Endothelial cell of umbilical vein (primary cell): Measurements from ENCODE around the gene PLEKHJ1. TPM values are rescaled to one million over a fixed set of nuclear protein-coding genes. Genes with fewer than 3 reads are reported as not detected.
A peak's percentile ranks its signal among the peaks of the same experiment; 100 is the strongest.

Source experiments
- BruUV-seq: library from RNA; stranded (reverse); fragments of 400-500 nt; replicated peaks from 2 replicates; lab custom pipeline; 2021; lab: Mats Ljungman, UMichigan
- CTCF ChIA-PET: fragments of 300-600, 350-600 bp; sonication (Branson Sonifier 250); formaldehyde crosslinking; loops from one replicate; lab custom pipeline; 2021; ENCODE audit warnings: antibody characterized with exemption, inconsistent platforms; lab: Charles Lee
- POLR2A ChIA-PET: fragments of 300-600, 350-600 bp; sonication (Branson Sonifier 250); formaldehyde crosslinking; loops from one replicate; lab custom pipeline; 2021; ENCODE audit warnings: antibody characterized with exemption, inconsistent platforms; lab: Charles Lee
- DNase-seq: peaks from one replicate; pipeline ENCODE4 v3.0.0-alpha.2; 2011; ENCODE audit warnings: low read depth, low spot score
- FAIRE-seq: peaks from 2 replicates; lab custom pipeline; 2011; peaks lifted over from hg19 to GRCh38; lab: Jason Lieb, UNC
- H2AFZ ChIP-seq: 2 replicates; pipeline ENCODE4 v1.6.0; 2012; ENCODE audit warnings: low read depth, low read length, control low read depth, inconsistent platforms
- H3K27ac ChIP-seq: 2 replicates; pipeline ENCODE4 v1.5.1; 2011; ENCODE audit warnings: low read depth, mild to moderate bottlenecking, control low read depth, low read length, moderate library complexity; ENCODE audit not compliant: insufficient read depth
- H3K27me3 ChIP-seq, 2 experiments: 2 replicates each; pipeline versions ENCODE4 v1.6.0 to v1.6.1; 2011; ENCODE audit warnings: low read length in 2 of 2, mixed read lengths in 1 of 2; ENCODE audit not compliant: control insufficient read depth in 2 of 2, insufficient read depth in 2 of 2
- H3K36me3 ChIP-seq, 2 experiments: 2 replicates in 1 of 2; 3 replicates in 1 of 2; pipeline ENCODE4 v1.5.1; 2011; ENCODE audit warnings: low read length in 2 of 2, mild to moderate bottlenecking in 1 of 2, moderate library complexity in 1 of 2; ENCODE audit not compliant: control insufficient read depth in 2 of 2, insufficient read depth in 2 of 2; ENCODE audit errors: extremely low read depth in 1 of 2
- H3K4me1 ChIP-seq: 3 replicates; pipeline ENCODE4 v1.5.1; 2011; ENCODE audit warnings: mild to moderate bottlenecking, low read length; ENCODE audit not compliant: control insufficient read depth, insufficient read depth; ENCODE audit errors: extremely low read depth
- H3K4me2 ChIP-seq: 2 replicates; pipeline ENCODE4 v1.6.1; 2011; ENCODE audit warnings: low read length, control low read depth, mixed read lengths; ENCODE audit not compliant: insufficient read depth
- H3K4me3 ChIP-seq, 3 experiments: fragments of 200-600 bp in 1 of 3; sonication (generic), shearing (Covaris generic) in 1 of 3; replicated peaks in 1 of 3; 2 replicates each; pipeline ENCODE4 v1.5.1; 2011 to 2016; ENCODE audit warnings: control low read depth in 3 of 3, low read length in 3 of 3, mild to moderate bottlenecking in 2 of 3, inconsistent platforms in 1 of 3, low read depth in 1 of 3, moderate library complexity in 1 of 3; ENCODE audit not compliant: insufficient read depth in 1 of 3
- H3K79me2 ChIP-seq: 2 replicates; pipeline ENCODE4 v1.6.0; 2012; ENCODE audit warnings: low read length, inconsistent platforms; ENCODE audit not compliant: control insufficient read depth, insufficient read depth
- H3K9ac ChIP-seq: replicated peaks from 2 replicates; pipeline ENCODE3; 2011; ENCODE audit warnings: low read length, control low read depth; ENCODE audit not compliant: insufficient read depth; ENCODE audit errors: extremely low read depth
- H3K9me1 ChIP-seq: replicated peaks from 3 replicates; pipeline ENCODE4 v1.6.0; 2011; ENCODE audit warnings: mild to moderate bottlenecking, low read length; ENCODE audit not compliant: control insufficient read depth, insufficient read depth; ENCODE audit errors: extremely low read depth
- H3K9me3 ChIP-seq: replicated peaks from 2 replicates; pipeline ENCODE4 v1.5.1; 2012; ENCODE audit warnings: low read length, inconsistent platforms; ENCODE audit not compliant: control insufficient read depth, insufficient read depth
- H4K20me1 ChIP-seq: replicated peaks from 2 replicates; pipeline ENCODE3; 2011; ENCODE audit warnings: mild to moderate bottlenecking, low read length; ENCODE audit not compliant: control insufficient read depth, insufficient read depth; ENCODE audit errors: extremely low read depth
- CTCF ChIP-seq, 2 donors: IDR thresholded peaks; 1 replicate in 1 of 2; 2 replicates in 1 of 2; pipeline ENCODE4 v1.5.1; 2011; ENCODE audit warnings: low read length in 2 of 2, mild to moderate bottlenecking in 2 of 2, moderate library complexity in 2 of 2, control low read depth in 1 of 2, inconsistent platforms in 1 of 2, low read depth in 1 of 2; ENCODE audit not compliant: insufficient read depth in 1 of 2; ENCODE audit errors: extremely low read depth in 1 of 2
- JUN ChIP-seq: IDR thresholded peaks from 2 replicates; pipeline ENCODE4 v1.6.1; 2011; ENCODE audit warnings: borderline replicate concordance, low read depth; ENCODE audit not compliant: insufficient read length, insufficient read depth
- MAX ChIP-seq: IDR thresholded peaks from 2 replicates; pipeline ENCODE4 v1.6.1; 2011; ENCODE audit not compliant: insufficient read depth, insufficient read length
- MYC ChIP-seq: IDR thresholded peaks from one replicate; pipeline ENCODE4 v1.6.1; 2011; ENCODE audit warnings: mild to moderate bottlenecking, low read depth, low read length
- POLR2A ChIP-seq: IDR thresholded peaks from 2 replicates; pipeline ENCODE4 v1.6.1; 2012; ENCODE audit warnings: low read depth, mild to moderate bottlenecking, control low read depth, low read length
- POLR2AphosphoS5 ChIP-seq: IDR thresholded peaks from 2 replicates; pipeline ENCODE4 v1.6.1; 2012; ENCODE audit warnings: low read depth, mild to moderate bottlenecking, control low read depth, low read length, moderate library complexity; ENCODE audit not compliant: insufficient read depth
- dilution Hi-C: fragments of 300-500 bp; cut with MboI; formaldehyde crosslinking; loops from one replicate; pipeline ENCODE4 v1.15.0; 2019; ENCODE audit warnings: low sequenced_read_pairs; ENCODE audit not compliant: extremely low pct_ligation_motif_present
- intact Hi-C: fragments of 100-400 bp; cut with micrococcal nuclease; formaldehyde crosslinking; loops from one replicate; pipeline ENCODE4 v1.10.0; 2022
- polyA plus RNA-seq, 4 experiments: library from polyadenylated mRNA; depleted of rRNA in 3 of 4; stranded (reverse) in 3 of 4; unstranded in 1 of 4; fragments of >200 nt; gene quantifications; 2 replicates each; pipeline versions ENCODE4 v1.2.1 to v1.2.3, GENCODE V29; 2011 to 2012; ENCODE audit warnings: missing spikeins in 1 of 4
- total RNA-seq: library from RNA; stranded (reverse); gene quantifications from 2 replicates; pipeline ENCODE4 v1.2.3, GENCODE V29; 2021

Gene PLEKHJ1
- total and polyA plus RNA-seq, 2 donors (not counting 3 experiments of a cell fraction or from before 2014, with no cell fraction given): 82.4 to 115 TPM

- H3K79me2 ChIP-seq: peaks cover 20% of the 10 kb centered on the region
- peaks cover 13% of the 10 kb centered on the region for H3K4me1 ChIP-seq
- no peak overlapping the region for H3K9ac ChIP-seq
- H3K27ac ChIP-seq: no peak overlapping the region
- H2AFZ ChIP-seq: peak overlapping the region; percentile 57
- ChIA-PET POLR2A (no interaction called here), CTCF (interaction anchor here (1.2 kb wide), 1 partner anchor 11 kb away, joined by 4 read pairs; no protein-coding TSS in a partner anchor)
- no peak overlapping the region for H3K4me3 ChIP-seq
- intact Hi-C loops: no loop called here
- H3K9me1 ChIP-seq: no peaks in the 10 kb centered on the region
- dilution Hi-C loops: no loop called here
- TF ChIP-seq MAX (peak; percentile 75), POLR2AphosphoS5 (peak; percentile 65), MYC (peak; percentile 64), CTCF (IDR thresholded peaks at IDR 0.05; ENCODE audit: extremely low read depth in 1 of 2, insufficient read depth in 1 of 2, low read depth in 1 of 2, low read length in 2 of 2) (peak in 1 of 2 donors; percentile 1), POLR2A (peak; percentile 52), JUN (no peak)
- no TSS peak for BruUV-seq
- H3K36me3 ChIP-seq: peaks cover 0 to under 1% of the 10 kb centered on the region in 2 experiments
- H4K20me1 ChIP-seq: no peaks in the 10 kb centered on the region
- no peaks in the 10 kb centered on the region for H3K27me3 ChIP-seq
- H3K4me2 ChIP-seq: no peak overlapping the region
- H3K9me3 ChIP-seq: no peaks in the 10 kb centered on the region
- peak; percentile 96 for FAIRE-seq
- peak; percentile 78 for DNase-seq
Measured at GRCh38 chr19:2266183-2266993, 30.3 kb upstream of the PLEKHJ1 start.
